Stimulated activated CD8-positive, alpha-beta memory T cell treated with anti-CD3 and anti-CD28 coated beads, Interleukin-15, amount 100 ng/mL, for 1 hour (primary cell): ENCODE results near the gene TSPEAR.

Source experiments
- DNase-seq: peaks from one replicate; pipeline ENCODE4 v3.0.0-alpha.2; 2020; ENCODE audit warnings: low read depth

Gene TSPEAR

DNA sequence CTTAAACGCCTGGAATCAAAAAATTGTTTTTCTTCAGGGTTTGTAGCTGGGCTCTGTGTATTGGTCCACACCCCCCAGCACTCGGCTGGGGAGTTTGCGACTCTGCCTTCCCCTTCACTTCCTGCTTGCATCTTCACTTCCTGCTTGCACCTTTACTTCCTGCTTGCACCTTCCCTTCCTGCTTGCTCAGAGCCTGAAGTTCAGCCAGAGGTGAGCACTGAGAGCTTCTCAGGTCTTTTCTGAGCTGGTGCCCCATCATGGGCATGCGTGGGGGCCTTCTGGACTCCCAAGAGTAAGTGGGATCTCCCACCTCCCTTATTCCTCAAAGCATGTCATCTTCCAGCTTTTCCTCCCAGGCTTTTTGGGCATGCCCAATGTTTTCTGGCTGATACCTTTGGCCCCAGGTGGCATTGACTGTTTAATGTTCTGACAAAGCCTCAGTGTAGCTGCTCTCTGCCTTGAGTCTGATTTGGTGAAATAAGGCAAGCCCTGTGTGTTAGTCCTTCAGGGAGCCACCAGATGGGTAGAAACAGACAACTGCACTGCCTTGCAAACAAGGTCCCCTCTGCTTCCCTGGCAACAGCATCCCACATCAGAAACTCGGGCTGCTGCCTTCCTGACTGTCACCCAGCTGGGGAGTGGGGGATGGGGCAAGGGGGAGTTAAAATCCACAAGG lies 163.6 kb downstream of the TSPEAR start:
- no peak for DNase-seq

DNA sequence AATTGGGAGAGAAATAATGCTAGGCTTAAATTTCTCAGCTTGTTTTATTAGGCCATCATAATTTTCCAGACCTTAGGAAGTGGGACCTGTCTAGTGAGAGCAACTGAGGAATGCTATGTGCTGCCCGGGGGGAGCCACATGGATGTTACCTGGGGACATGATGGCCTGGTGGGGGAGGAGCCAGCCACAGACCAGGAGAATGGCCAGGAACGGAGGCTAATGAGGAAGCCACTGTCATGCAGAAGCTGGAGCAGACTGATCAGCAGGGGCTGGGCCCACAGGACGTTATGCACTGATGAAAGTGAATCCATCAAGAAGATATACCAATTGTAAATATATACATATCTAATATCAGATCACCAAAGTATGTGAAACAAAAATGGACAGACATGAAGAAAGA lies 166.8 kb downstream of the TSPEAR start:
- DNase-seq = no peak

DNA sequence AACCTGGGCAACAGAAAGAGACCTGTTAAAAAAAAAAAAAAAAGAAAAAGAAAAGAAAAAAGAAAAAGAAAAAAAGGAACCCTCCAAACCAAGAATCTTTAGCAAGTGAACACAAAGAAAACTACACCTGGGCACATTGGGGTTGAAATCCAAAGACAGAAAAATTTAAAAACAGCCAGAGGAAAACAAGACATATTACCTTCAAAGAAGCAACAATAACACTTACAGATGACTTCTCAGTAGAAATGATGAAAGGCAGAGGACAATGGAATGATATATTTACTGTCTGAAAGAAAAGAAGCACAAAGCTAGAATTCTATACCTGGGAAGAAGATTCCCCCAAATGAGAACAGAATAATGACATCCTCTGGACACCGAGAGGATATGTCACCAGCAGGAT lies 168.7 kb downstream of the TSPEAR start:
- DNase-seq = no peak

DNA sequence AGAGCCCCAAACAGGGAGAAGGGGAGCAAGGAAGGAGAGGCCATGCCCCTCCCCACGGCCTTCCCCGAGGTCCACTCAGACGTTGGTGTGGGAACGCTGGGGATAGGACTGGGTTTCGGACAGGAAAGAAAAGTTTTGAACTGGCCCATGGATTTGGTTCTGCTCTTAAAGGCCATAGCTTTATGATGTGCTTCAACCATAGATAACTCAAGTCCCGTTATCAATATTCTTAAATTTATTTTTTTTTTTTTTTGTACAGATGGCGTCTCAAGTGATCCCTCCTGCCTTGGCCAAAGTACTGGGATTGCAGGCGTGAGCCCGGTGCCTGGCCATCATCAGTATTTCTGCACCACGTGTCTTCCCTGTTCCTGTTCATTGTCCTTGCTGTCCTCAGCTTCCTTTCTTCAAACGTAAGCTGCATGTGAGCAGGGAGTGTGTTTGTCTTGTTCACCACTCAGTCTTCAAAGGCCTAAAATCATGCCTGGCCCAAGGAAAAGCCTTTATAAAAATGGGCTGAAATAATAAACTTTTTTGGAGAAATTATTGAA lies 170.6 kb downstream of the TSPEAR start:
- DNase-seq = no peak

DNA sequence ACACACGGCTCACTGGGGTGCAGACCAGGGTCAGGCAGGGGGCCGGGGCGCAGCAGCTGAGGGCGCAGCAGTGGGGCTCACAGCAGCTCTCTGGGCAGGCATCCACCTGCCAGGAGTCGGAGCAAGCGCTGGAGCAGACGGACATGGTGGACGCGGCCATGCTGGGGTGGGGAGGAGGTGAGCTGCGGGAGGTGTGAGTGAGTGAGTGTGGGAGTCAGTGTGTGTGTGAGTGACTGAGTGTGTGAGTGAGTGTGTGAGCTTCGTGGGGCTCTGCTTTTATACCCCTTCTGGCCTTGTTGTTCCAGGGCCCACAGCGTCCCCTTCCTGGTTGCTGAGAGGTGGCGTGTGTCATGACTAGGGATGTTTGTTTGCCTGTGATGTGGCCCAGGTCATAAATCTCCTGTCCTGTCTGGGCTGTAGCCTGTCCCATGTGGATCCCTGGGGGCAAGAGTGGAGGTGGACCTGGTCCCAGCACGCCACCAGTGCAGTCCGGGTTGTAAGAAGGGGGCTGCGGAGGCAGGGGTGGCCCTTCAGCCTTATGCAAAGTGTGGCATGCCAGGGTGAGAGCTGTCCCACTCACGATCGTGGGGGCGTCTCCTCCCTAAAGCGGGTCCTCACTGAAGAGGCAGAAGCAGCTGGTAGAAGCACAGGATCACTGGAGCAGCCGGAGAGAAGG lies 171.2 kb downstream of the TSPEAR start, which contains the start of gene KRTAP10-1:
Gene KRTAP10-1, minus strand, starts transcription at position 205 of the 676 bp plus-strand sequence. Its CDS starts 45 bp downstream, at position 160.
- DNase-seq = no peak

DNA sequence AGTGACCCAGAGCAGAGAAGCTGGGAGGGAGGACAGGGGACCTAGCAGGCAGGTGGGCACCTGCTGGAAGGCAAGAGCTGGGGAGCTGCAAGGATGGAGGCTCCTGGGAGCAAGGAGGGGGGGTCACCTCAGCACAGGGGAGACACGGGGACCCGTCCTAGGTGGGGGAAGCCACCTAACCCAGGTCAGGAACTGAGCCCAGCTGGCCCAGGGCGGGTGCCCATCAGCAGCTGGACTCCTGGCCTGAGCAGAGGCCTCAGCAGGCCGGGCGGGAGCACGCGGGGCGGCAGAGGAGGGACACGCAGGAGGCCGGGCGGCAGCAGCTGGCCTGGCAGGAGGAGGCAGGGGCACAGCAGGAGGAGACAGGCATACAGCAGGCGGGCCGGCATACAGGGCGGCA lies 172.3 kb downstream of the TSPEAR start:
- no peak for DNase-seq

DNA sequence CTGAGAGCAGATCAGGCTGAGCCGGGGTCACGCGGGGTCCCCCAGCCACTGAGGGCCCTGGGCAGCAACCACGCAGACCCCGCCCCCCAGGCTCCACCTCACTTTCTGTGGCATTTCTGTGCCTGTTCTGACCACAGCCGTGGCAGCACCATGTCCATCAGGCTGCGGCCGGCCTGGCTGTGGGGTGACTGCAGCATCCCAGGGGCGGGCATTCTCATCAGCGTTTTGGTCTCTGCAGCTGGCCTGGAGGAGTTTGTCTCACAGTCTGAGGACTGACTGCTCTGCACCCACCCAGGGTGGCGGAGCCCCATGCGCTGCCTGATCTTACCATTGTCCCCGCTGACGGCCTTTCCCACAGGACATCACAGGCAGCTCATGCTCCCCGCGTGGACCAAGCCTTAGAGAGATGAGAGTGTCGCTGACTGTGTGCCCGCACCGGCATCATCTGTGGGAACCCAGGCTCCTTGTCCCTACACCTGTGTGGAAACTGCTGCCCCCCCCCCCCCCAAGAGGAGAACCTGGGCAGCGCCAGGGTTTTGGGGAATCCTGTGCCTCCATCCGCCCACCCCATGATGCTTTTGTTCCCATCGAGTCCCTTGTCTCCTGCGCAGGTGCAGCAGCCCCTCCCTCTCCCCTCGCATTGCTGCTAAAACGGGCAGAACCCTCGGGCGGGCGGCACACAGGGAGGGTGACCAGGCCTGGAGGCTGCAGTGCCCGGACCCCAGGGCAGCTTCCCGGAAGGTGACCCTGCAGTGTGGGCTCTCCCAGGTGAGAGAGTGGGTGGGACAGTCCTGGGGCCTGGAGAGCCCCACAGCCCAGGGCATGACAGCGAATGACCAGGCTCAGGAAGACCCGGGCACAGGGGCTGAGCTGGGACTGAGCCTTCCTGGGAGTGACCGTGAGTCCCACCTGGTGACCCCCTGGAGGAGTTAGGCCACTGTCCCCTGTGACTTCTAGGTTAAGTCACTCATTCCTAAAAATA lies 173.2 kb downstream of the TSPEAR start:
- no peak for DNase-seq

DNA sequence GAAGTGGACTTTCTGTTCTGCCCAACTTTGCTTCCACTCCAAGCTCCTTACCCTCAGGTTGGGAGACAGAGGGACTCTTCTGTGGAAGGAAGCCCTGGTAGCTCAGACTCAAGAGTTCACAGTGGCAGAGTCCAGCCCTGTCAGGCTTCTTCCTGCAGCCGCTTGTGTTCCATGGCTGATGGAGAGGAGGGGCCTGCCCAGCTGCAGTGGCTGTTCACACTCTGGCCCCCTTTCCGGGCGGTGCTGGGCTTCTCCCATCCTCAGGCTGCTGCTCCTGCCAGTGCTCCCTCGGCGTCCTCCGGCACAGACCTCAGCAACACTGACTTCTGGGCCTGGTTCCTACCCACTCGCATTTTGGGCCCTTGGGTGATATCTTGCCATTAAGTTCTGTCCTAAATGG lies 175.4 kb downstream of the TSPEAR start:
- DNase-seq = no peak

DNA sequence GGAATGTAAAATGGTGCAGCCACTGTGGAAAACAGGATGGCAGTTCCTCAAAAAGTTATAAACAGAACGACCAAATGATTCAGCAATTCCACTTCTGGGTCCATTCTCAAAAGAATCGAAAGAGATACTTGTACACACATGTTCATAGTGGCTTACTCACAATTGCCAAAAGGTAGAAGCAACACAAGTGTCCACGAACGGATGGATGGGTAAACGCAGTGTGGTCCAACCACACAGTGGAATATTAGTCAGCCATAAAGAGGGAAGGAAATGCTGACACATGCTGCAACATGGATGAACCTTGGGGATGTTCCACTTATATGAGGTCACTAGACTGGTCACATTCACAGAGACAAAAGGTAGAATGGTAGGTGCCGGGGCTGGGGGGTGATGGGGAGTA lies 176.7 kb downstream of the TSPEAR start:
- DNase-seq = no peak

DNA sequence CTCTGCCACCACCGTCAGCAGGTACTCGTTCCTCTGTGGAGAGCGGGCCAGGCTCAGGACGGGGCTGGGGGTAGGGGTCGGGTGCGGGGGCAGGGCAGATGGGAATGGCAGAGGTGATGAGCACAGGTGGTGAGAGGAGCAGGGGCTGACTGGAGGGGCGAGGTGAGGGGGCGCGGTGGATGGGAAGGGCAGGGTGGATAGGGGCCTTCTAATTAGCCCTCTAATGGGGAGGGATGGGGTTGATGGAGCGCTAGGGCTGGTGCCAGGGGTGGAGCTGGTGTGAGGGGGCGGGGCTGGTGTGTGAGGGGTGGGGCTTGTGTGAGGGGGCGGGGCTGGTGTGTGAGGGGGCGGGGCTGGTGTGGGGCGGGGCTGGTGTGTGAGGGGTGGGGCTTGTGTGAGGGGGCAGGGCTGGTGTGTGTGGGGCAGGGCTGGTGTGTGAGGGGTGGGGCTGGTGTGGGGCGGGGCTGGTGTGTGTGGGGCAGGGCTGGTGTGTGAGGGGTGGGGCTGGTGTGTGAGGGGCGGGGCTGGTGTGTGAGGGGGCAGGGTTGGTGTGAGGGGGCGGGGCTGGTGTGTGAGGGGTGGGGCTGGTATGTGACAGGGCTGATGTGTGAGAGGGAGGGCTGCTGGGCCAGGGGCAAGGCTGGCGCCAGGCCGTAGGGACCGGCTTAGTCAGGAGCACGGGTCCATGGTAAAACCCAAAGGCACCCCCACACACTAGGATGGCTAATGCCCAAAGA lies 177.3 kb downstream of the TSPEAR start:
- no peak for DNase-seq

DNA sequence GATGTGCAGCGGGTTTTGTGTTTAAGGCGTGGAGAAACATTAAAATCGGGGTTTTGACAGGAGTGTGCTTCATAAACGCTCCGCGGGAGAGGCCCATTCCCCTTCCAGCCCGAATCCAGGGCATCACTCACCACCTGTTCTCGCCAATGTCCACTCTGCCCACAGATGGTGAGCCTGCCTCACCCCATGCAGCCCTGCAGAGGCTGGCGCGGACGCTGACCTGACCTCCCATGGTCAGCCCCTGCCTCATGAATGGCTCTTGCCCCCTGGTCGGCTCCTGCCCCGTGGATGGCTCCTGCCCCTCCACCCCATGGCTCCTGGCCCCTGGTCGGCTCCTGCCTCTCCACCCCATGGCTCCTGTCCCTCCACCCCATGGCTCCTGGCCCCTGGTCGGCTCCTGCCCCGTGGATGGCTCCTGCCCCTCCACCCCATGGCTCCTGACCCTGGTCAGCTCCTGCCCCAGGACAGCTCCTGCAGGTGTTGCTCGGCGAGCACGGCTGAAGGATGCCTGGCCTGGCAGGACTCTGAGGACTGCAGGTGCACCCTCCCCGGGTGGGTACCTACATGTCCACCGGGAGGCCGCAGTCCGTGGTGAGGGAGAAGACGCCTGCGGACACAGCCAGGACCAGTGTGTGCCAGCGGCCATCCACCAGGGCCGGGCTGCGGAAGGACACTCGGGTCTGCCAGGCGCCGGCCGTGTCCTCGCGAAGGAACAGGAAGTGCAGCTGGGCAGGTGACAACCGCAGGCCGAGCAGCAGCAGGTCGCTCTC lies 178.1 kb downstream of the TSPEAR start:
- DNase-seq = no peak

DNA sequence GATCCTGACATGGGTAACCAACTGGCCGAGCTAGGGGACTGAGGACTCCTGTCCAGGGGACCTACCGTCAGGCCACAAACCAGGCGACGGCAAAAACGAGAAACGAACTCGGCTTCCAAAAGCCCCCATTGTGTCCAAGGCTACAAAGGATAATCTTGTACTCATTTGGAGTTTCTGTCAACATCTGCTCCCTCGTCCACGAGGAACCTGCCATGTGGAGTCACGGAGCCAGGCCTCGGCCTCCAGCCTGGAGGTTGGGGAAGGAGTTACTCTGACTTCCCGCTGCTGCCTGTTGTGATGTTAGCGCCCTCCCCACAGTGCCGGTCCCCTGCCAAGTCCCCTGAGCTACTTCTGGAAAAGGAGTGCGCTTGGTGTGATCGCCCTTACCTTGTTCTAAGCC lies 178.7 kb downstream of the TSPEAR start:
- no peak for DNase-seq

DNA sequence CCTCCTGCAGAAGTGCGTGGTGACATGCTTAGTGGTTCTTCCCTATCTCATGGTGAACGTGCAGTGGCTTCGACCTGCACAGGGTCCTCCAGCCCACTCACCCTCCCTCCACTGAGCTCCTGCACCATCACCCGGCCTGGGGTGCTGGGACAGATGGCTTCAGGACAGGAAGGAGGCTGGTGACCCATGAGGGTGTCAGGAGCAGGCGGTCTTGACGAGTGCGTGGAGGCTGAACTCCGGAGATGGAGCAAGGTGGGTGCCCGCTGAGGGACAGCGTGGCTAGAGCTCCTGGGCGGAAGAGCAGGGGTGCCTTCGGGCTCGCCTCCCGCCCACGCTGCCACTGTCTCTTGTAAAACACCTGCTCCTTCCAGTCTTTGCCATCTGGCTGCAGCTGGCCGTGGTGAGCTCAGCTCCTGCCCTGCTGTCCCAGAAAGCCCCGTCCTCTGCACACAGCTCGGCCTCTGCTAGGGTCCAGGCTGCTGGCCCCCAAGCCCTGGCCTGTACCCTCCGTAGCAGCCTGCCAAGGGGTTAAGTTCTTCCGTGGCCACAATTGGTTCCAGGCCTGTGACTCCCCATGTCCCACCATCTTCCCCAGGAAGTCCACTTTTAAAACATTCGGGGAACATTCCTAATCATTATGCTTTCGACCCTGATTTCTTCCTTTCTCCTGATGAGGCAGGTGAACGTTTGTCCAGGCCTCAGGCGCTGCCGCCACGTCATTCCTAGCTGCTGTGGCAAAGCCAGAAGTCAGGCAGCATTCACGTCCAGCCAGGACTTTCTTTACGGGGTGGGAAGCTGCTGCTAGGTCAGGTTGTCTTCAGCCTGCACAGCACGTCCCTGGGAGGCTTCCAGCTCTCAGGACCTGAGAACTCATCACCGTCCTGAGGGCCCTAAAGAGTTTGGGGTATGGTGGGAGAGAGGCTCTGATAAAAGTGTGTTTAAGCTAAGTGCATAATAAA lies 179.5 kb downstream of the TSPEAR start:
- no peak for DNase-seq

DNA sequence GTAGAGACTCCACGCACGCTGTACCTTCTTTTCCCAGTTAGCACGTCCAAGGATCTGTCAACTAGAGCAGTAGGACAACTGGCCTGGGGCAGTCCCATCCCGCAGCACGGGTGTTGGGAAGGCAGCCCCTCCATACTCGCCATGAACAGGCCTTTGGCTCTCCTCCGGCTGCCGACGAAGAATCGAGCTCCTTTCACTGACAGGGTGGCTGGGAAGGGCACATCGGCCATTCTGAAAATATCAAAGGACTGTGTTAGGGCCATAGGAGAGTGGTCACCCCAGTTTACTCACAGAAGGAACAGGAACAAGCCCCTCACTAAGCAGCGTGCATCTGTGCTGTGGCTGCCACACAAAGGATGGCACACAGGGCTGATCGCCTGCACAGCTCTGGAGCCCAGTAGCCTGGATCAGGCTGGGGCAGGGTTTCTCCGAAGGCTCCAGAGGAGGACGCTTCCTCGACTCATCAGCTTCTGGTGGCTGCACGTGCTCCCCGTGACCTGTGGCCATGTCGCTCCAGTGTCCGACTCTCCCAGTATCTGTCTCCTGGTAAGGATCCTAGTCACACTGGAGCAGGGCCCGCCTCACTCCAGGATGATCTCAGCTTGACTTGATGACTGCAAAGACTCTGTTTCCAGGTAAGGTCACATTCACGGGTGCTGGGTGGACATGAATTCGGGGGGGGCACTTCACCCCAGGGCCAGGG lies 180.3 kb downstream of the TSPEAR start:
- no peak for DNase-seq

DNA sequence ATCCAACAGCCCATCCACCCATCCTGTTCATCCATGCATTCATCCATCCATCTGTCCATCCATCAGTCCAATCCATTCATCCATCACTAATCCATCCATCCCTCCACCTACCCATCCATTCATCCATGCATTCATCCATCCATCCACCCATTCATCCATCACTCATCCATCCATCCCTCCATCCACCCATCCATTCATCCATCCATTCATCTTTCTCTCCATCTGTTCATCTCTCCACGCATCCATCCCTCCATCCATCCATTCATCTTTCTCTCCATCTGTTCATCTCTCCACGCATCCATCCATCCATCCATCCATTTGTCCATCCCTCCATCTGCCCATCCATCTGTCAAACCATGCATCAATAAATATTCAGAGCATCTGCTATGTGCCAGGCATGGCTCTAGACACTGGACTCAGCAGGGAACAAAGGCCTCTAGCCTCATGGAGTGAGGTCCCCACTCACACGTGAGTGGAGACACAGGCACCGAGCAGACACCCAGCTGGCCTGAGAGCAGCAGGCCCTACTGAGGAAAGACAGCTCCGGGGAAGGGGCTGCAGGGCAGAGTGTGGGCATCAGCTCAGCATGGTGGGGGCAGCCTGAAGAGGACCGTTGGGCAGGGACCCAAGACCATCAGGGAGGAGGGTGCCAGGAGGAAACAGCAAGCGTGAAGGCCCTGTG lies 181.0 kb downstream of the TSPEAR start:
- no peak for DNase-seq

DNA sequence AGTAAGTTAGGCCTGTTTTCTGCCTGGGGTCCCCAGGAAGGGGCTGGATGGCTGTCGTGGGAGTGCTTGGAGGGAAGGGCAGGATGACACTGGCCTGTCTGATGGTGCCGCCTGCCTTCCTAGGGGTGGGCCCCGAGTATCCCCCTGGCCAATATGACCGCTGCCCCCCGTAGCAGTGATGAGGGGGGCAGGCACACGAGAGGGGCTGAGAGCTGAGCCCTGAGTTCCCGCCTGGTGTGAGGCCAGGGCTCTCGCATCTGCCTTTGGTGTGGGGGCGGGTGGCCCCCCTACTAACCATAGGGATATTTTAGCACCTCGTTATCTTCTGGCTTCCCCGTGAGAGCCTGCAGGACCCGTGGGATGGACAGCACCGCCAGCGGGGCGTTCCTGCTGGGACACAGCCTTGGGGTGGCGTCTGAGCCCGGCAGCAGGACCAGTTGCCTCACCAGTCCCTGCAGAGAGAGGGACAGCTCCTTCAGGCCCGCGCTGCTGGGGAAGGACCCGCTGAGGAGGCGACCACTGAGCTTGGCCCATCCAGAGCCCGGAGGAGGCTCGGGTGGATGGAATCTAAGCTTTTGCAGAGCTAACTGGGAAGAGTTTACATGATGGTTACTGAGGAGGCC lies 181.8 kb downstream of the TSPEAR start:
- no peak for DNase-seq

DNA sequence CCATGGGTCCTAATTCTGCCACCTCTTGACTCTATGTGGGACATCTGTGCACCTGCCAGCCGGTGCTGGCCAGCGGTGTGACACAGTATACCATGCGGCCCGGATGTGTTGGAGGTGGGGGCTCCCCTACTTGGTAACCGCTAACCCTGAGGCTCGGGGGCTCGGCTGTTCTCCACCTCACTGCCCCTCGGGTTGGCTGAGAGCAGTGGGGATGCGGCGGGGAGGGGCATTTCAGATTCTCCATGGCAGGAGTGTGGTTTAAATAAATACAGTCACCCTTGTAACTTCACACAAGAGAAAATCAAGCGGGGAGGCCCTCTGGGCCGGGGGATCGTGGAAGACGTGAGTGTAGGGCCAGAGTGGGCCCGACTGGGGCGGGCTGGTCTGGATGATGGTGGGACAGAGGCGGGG lies 182.4 kb downstream of the TSPEAR start:
- DNase-seq = no peak

DNA sequence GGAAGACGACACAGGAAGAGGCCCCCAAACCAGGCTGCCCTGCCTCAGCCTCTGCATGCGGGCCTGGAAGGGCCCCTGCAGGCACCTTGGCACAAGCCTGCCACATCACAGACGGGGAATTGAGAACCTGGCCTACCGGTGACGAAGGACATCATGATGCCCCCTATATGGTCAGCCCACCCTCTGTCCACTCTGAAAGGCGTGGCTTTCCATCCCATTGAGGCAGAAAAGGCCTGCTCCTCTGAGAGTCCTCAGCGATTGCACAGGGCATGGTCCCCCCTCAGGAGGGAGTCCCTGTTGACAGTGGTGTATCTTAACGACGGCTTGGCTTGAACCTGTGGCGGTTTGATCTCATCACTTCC lies 182.8 kb downstream of the TSPEAR start:
- DNase-seq = no peak
